H1 (cell line): ENCODE measurements around the gene KRT34.

Experiments
- CTCF ChIP-seq, 3 experiments: IDR thresholded peaks; 1 replicate in 2 of 3; 2 replicates in 1 of 3; pipeline versions ENCODE4 v1.5.1 to v1.6.1; 2011; ENCODE audit warnings: low read length in 3 of 3, mild to moderate bottlenecking in 3 of 3, inconsistent platforms in 2 of 3, low read depth in 1 of 3, moderate library complexity in 1 of 3; ENCODE audit not compliant: insufficient read depth in 1 of 3; ENCODE audit errors: control extremely low read depth in 1 of 3
- EP300 ChIP-seq, 2 experiments: IDR thresholded peaks; 1 replicate in 1 of 2; 2 replicates in 1 of 2; pipeline ENCODE4 v1.6.1; 2011 to 2012; ENCODE audit warnings: low read depth in 2 of 2, low read length in 2 of 2, mild to moderate bottlenecking in 2 of 2, borderline replicate concordance in 1 of 2, inconsistent platforms in 1 of 2, moderate library complexity in 1 of 2
- GABPA ChIP-seq: IDR thresholded peaks from 2 replicates; pipeline ENCODE4 v1.6.1; 2011; ENCODE audit warnings: mild to moderate bottlenecking, low read length, moderate library complexity, borderline replicate concordance; ENCODE audit not compliant: insufficient read depth
- HDAC6 ChIP-seq: IDR thresholded peaks from one replicate; pipeline ENCODE4 v1.7.1; 2012; ENCODE audit warnings: low read depth, mild to moderate bottlenecking, inconsistent platforms, low read length, moderate library complexity
- NANOG ChIP-seq: IDR thresholded peaks from 2 replicates; pipeline ENCODE4 v1.6.1; 2011; ENCODE audit warnings: low read length, low read depth, mild to moderate bottlenecking, inconsistent platforms; ENCODE audit not compliant: insufficient read depth, poor library complexity, severe bottlenecking
- POLR2A ChIP-seq, 2 experiments: IDR thresholded peaks; 1 replicate in 1 of 2; 2 replicates in 1 of 2; pipeline ENCODE4 v1.6.1; 2011; ENCODE audit warnings: low read depth in 2 of 2, low read length in 2 of 2, mild to moderate bottlenecking in 2 of 2; ENCODE audit errors: control extremely low read depth in 1 of 2
- SP1 ChIP-seq: IDR thresholded peaks from 2 replicates; pipeline ENCODE4 v1.6.1; 2011; ENCODE audit warnings: low read depth, low read length
- ZNF274 ChIP-seq: IDR thresholded peaks from 2 replicates; pipeline ENCODE4 v1.7.0; 2012; ENCODE audit warnings: low read length, borderline replicate concordance; ENCODE audit errors: extremely low read depth

GRCh38 chr17:41390411-41390938 lies 8.4 kb upstream of the KRT34 start:
- TF ChIP-seq POLR2A (IDR thresholded peaks at IDR 0.05; ENCODE audit: control extremely low read depth in 1 of 2, low read depth in 2 of 2, low read length in 2 of 2) (no peak), ZNF274 (no peak), CTCF (IDR thresholded peaks at IDR 0.05; ENCODE audit: control extremely low read depth in 1 of 3, insufficient read depth in 1 of 3, low read depth in 1 of 3, low read length in 3 of 3) (no peak), SP1 (no peak), GABPA (no peak), NANOG (no peak), EP300 (IDR thresholded peaks at IDR 0.05; ENCODE audit: borderline replicate concordance in 1 of 2, low read depth in 2 of 2, low read length in 2 of 2) (no peak), HDAC6 (no peak)
